Activated T-cell treated with anti-CD3 and anti-CD28 coated beads, Interleukin-2, amount 50 U/mL, for 1 hour (primary cell): ENCODE results near the gene IFNA13.

Experiments
- DNase-seq: peaks from one replicate; pipeline ENCODE4 v3.0.0-alpha.2; 2020

Gene IFNA13

GRCh38 chr9:21357479-21358460, 10.1 kb downstream of the IFNA13 start:
- DNase-seq = no peak

- no peak for DNase-seq
Observed at GRCh38 chr9:21350787-21351186, 17.1 kb downstream of the IFNA13 start, which contains the start of gene IFNA6. IFNA6 (minus strand) TSS chr9:21350887; CDS start chr9:21350887, 0 bp downstream.

GRCh38 chr9:21348430-21348970, 19.4 kb downstream of the IFNA13 start:
- DNase-seq = no peak

GRCh38 chr9:21340735-21341134, 27.1 kb downstream of the IFNA13 start:
- no peak for DNase-seq

DNA sequence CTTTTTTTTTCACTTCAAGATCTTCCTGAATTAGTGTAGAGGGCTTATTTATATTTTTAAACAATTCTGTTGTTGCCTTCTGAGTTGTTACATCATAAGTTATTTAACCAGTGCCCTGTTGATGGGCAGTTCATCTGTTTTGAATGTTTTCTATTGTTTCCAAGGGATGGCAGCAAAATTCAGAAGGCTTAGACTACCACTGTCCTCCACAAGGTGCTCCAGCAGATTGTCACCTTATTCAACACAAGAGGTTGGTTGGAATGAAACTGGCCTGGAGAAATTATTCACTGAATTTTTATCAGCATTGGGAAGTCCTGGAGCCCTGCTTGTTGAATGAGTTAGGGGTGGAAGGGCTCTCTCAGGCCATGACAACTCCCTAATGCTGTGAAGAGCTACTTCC, 31.4 kb downstream of the IFNA13 start:
- no peak for DNase-seq

DNA sequence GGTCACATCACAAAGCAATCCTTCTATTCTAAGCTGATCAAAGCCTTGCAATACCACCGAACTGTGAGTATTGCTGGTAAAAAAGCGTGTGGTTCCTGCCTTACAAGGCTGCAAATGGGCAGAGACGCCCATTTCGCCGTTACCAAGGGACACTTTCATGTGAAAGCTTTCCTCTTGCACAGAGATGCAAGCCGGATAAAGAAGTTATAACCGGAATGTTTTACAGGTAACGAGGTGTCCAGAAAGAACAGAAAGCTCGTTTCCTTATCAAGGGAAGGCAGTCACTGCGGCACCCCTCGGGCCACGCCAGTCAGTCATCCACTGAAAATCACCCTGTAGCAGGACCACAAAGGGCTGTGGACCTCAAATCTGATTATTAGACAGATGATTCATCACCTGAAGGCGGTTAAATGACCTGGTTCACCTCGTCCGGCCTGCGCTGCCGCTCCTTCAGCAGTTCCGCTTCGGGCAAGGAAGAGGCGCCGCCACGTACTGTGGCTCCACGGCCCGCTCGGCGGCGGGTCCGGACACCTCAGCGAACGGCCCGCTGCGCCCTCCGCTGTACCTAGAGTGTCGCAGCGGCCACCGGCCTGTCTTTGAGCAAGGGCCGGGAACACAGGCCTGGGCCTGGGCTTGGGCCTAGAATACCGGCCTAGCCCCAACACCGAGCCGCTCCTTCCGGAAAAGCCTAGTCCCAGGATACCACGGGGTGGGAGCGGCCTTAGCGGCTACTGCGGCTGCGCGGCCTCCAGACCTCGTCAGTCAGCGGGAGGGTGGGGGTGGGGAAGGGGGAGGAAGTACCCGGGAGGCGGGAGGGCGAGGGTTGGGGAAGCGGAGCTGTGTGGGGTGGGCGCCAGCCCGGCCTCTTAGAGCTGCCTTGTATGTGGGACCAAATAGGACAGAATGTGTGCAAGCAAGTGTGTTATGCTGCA, 32.9 kb downstream of the IFNA13 start, which contains the start of gene KLHL9:
Gene KLHL9, minus strand, starts transcription at position 704 of the 932 bp plus-strand sequence. Its CDS starts 545 bp downstream, at position 159.
- peak; percentile 85 for DNase-seq

GRCh38 chr9:21333226-21333625, 34.6 kb downstream of the IFNA13 start:
- DNase-seq = no peak

DNA sequence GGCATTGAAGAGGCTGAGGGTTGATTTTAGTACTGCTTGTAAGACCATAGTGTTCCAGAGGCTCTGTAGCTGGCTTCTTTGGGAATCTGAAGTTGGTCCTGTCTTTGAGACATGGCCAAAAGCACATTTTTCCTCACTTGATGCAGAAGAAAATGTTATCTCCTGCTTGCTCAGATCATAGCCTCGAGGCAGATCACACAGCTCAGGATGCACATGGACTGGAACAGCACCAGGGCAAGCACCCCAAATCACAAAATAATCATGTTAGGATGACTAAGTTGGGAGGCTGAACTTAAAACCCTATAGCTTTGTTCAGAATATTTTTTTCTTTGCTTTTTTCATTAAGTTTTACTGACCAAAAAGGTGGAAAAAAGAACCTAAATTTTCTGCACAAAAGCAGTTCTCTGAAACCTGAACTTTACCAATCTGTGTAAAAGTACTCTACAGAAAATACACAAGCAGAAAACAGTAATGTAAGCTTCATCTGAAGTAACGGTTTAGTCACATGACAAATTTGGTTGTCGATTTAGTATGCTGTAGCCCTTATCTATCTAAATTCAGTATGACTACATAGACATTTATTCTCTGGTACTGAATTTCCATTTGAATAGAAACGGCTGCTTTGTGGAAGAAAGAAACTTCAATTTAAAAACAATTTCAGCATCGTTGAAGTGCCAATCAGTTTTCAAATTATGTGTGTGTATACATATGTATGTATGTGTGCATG, 36.0 kb downstream of the IFNA13 start:
- no peak for DNase-seq

DNA sequence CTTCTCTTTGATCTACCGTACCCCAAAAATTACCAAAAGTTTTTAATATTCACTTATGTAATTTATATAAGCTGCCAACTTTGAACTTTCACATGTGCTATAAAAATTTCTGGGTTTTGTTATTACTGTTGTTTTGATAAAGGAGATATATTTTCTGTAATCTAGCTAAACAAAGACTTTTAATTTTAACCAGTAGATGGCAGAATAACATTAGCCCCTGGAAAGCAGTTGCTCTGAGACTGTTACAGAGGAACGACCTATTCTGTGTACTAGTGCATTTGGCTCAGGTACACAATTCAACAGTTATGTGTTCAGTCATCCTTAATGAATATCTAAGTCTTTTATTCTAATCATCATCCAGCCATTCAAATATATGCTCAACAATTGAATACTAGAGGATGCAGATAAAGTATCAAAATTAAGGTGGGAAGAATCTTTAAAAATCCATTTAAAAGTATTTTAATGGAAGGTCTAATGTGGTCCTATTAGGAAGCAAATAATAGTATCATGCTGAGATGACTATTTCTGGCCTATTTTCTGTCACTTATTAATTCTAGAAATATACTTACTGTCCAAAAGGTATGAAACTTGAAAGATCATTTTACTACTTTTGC, 41.2 kb downstream of the IFNA13 start:
- DNase-seq = no peak

- DNase-seq = no peak
Observed at GRCh38 chr9:21324047-21324446, 43.8 kb downstream of the IFNA13 start.

DNA sequence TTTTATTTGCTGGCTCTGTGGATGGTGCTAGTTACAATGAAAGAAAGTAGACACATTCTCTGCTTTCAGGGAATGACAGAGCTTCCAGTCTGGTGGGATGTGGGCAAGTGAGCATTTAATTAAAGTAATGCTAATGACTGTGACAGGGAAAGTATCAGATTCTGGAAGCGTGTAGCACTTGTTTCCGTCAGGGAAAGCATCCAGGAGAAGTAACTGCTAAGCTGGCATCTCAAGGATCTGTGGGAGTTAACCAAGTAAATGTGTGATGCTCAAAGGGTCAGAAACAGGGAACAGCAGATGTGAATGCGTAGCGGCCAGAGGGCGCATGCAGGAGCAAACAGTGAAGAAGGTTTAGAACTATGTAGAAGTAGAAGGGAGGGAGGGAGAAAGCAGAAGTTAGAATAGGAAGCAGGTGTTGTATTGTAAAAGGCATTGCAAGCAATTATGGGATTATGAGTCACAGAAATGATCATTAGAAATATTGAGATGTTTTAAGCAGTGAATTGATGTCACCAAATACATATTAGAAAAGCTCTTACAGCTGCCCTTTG, 44.9 kb downstream of the IFNA13 start:
- no peak for DNase-seq

GRCh38 chr9:21320465-21320864, 47.4 kb downstream of the IFNA13 start:
- DNase-seq = no peak

DNA sequence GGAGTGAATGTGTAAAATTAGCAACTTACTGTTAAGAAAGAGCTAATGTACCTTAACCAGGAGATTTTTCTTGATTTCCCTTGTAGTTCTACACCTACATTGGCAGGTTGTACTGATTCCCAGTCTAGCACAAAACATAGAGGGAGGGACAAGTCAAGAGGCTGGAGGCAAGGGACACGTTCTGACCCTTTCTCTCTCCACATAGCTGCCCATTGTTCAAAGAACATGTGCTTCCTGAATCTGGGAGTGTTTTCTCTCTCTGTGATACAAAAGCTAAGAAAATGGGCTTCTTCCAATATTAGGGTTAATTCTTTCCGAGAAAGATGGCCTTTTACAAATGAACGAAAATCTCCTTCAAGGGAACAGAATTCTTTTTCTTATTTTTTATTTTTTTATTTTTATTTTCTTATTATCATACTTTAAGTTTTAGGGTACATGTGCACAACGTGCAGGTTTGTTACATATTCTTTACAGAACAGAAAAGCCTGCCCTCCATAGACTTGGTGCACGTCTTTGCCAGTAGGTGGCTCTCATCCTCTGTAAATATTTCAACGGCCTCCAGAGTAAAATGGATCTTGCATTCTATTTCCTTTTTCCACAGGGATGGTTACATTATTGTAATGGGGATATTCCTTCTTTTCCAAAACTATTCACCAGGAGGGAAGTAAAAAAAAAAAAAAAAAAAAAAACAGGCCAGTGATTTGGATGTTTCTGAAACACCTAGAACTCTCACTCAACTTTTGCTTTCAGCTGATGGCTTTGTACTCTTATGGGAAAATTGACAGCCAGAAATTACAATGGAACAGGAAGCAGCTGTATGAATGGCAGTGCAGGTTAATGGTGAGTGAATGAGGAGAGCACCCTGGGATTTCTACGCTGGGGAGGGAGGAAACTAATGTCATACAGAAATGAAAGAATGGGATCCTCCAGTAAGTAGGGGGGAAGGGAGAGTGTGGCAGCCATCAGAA, 49.6 kb downstream of the IFNA13 start:
- no peak for DNase-seq
